Measurements from ENCODE around the gene ANKS1A. TPM values are rescaled to one million over a fixed set of nuclear protein-coding genes. Genes with fewer than 3 reads are reported as not detected.
A peak's percentile ranks its signal among the peaks of the same experiment; 100 is the strongest.
"Not testable (repeated sequence)": the region's sequence is repeated elsewhere in the genome, so short reads cannot be mapped to it uniquely, and the experiment has no call there.

Gene ANKS1A
- total RNA-seq, 2 donors from 2014 or later = 12.2 to 15.0 TPM

- no peaks in the 10 kb centered on the region for H3K4me1 Mint-ChIP-seq (ENCODE audit: low read depth in 2 of 2)
- no peaks in the 10 kb centered on the region for H3K27me3 Mint-ChIP-seq
- H3K4me3 Mint-ChIP-seq = no peak overlapping the region
- ATAC-seq (no peak), DNase-seq (ENCODE audit: low spot score) (no peak)
- H3K9me3 Mint-ChIP-seq = no peaks in the 10 kb centered on the region
- peaks cover 18% of the 10 kb centered on the region for H3K36me3 Mint-ChIP-seq
- H3K27ac Mint-ChIP-seq = no peak overlapping the region
These were observed 16.7 kb upstream of the ANKS1A start for GRCh38 chr6:34872332-34872731.

- ATAC-seq = no peak
- Mint-ChIP-seq H3K9me3 (no peaks in the 10 kb centered on the region), H3K4me3 (no peak overlapping the region), H3K36me3 (peaks cover 20% of the 10 kb centered on the region), H3K27ac (no peak overlapping the region), H3K4me1 (ENCODE audit: low read depth in 2 of 2) (peaks cover 5 to 6% of the 10 kb centered on the region in 2 donors), H3K27me3 (no peaks in the 10 kb centered on the region)
- DNase-seq (ENCODE audit: low spot score) = no peak
These were observed 13.5 kb upstream of the ANKS1A start for GRCh38 chr6:34875292-34876213.

GRCh38 chr6:34876472-34876871, 12.6 kb upstream of the ANKS1A start:
- H3K4me1 Mint-ChIP-seq (ENCODE audit: low read depth in 2 of 2) = peaks cover 5 to 6% of the 10 kb centered on the region in 2 donors
- H3K36me3 Mint-ChIP-seq = peaks cover 20% of the 10 kb centered on the region
- no peaks in the 10 kb centered on the region for H3K9me3 Mint-ChIP-seq
- no peak overlapping the region for H3K27ac Mint-ChIP-seq
- H3K27me3 Mint-ChIP-seq = no peaks in the 10 kb centered on the region
- ATAC-seq = no peak
- no peak overlapping the region for H3K4me3 Mint-ChIP-seq
- no peak for DNase-seq (ENCODE audit: low spot score)

GRCh38 chr6:34877259-34877658, 11.8 kb upstream of the ANKS1A start:
- peaks cover 20% of the 10 kb centered on the region for H3K36me3 Mint-ChIP-seq
- H3K27me3 Mint-ChIP-seq = no peaks in the 10 kb centered on the region
- no peaks in the 10 kb centered on the region for H3K9me3 Mint-ChIP-seq
- ATAC-seq (no peak), DNase-seq (ENCODE audit: low spot score) (no peak)
- peaks cover 5 to 6% of the 10 kb centered on the region in 2 donors for H3K4me1 Mint-ChIP-seq (ENCODE audit: low read depth in 2 of 2)
- H3K4me3 Mint-ChIP-seq = no peak overlapping the region
- H3K27ac Mint-ChIP-seq = peak overlapping the region in 1 of 2 donors; percentile 47

GRCh38 chr6:34877869-34878485, 11.1 kb upstream of the ANKS1A start:
- Mint-ChIP-seq H3K9me3 (no peaks in the 10 kb centered on the region), H3K27ac (peak overlapping the region in 1 of 2 donors; percentile 47), H3K36me3 (peaks cover 20% of the 10 kb centered on the region), H3K27me3 (no peaks in the 10 kb centered on the region), H3K4me1 (ENCODE audit: low read depth in 2 of 2) (peaks cover 5 to 6% of the 10 kb centered on the region in 2 donors), H3K4me3 (no peak overlapping the region)
- no peak for DNase-seq (ENCODE audit: low spot score)
- no peak for ATAC-seq

- peaks cover 24% of the 10 kb centered on the region for H3K36me3 Mint-ChIP-seq
These were observed 5.0 kb upstream of the ANKS1A start for GRCh38 chr6:34884073-34884472.

GRCh38 chr6:34884996-34885395, 4.1 kb upstream of the ANKS1A start:
- Mint-ChIP-seq H3K27me3 (no peaks in the 10 kb centered on the region), H3K4me1 (ENCODE audit: low read depth in 2 of 2) (peaks cover 28 to 31% of the 10 kb centered on the region in 2 donors), H3K9me3 (peaks cover 2% of the 10 kb centered on the region), H3K4me3 (peak overlapping the region; percentile 38), H3K27ac (peak overlapping the region; percentile 38 to 41), H3K36me3 (peaks cover 19% of the 10 kb centered on the region)
- ATAC-seq (no peak), DNase-seq (ENCODE audit: low spot score) (no peak)

More at GRCh38 chr6:34884073-34884472, 5.0 kb upstream of the ANKS1A start:
- not testable (repeated sequence) for H3K9me3 Mint-ChIP-seq; H3K27me3 Mint-ChIP-seq; DNase-seq (ENCODE audit: low spot score); ATAC-seq
- peak overlapping the region; percentile 18 for H3K4me3 Mint-ChIP-seq
- peak overlapping the region; percentile 2 to 12 for H3K27ac Mint-ChIP-seq
- H3K4me1 Mint-ChIP-seq (ENCODE audit: low read depth in 2 of 2) = peaks cover 32% of the 10 kb centered on the region in 2 donors

- Mint-ChIP-seq H3K4me3 (peak overlapping the region; percentile 38), H3K4me1 (ENCODE audit: low read depth in 2 of 2) (peaks cover 36 to 38% of the 10 kb centered on the region in 2 donors), H3K36me3 (peaks cover 17% of the 10 kb centered on the region), H3K27ac (peak overlapping the region; percentile 38 to 41)
- not testable (repeated sequence) for H3K27me3 Mint-ChIP-seq; H3K9me3 Mint-ChIP-seq; DNase-seq (ENCODE audit: low spot score); ATAC-seq
These were observed 3.2 kb upstream of the ANKS1A start for GRCh38 chr6:34885837-34886236.

GRCh38 chr6:34887753-34888513, 1.1 kb upstream of the ANKS1A start, which contains the start of gene TAF11:
Gene TAF11 (minus strand): TSS chr6:34888042. CDS start chr6:34887957, 85 bp downstream.
- Mint-ChIP-seq H3K36me3 (peaks cover 17% of the 10 kb centered on the region), H3K4me3 (peak within 1 kb of the TSS; percentile 100), H3K4me1 (ENCODE audit: low read depth in 2 of 2) (peaks cover 45% of the 10 kb centered on the region in 2 donors), H3K27me3 (no peaks in the 10 kb centered on the region), H3K27ac (peak within 1 kb of the TSS; percentile 98 to 100), H3K9me3 (peaks cover 2% of the 10 kb centered on the region)
- peak; percentile 89 to 93 for ATAC-seq
- peak; percentile 92 for DNase-seq (ENCODE audit: low spot score)

- peak overlapping the region; percentile 98 to 100 for H3K27ac Mint-ChIP-seq
- DNase-seq (ENCODE audit: low spot score) (no peak), ATAC-seq (no peak)
- peaks cover 43 to 45% of the 10 kb centered on the region in 2 donors for H3K4me1 Mint-ChIP-seq (ENCODE audit: low read depth in 2 of 2)
- peaks cover 16% of the 10 kb centered on the region for H3K36me3 Mint-ChIP-seq
- H3K4me3 Mint-ChIP-seq = peak overlapping the region; percentile 100
- peaks cover 2% of the 10 kb centered on the region for H3K9me3 Mint-ChIP-seq
- no peaks in the 10 kb centered on the region for H3K27me3 Mint-ChIP-seq
These were observed 570 bp upstream of the ANKS1A start for GRCh38 chr6:34888514-34888856.

- Mint-ChIP-seq H3K27me3 (no peaks in the 10 kb centered on the region), H3K4me3 (peak overlapping the region; percentile 100), H3K27ac (peak overlapping the region in 1 of 2 donors; percentile 83), H3K9me3 (no peaks in the 10 kb centered on the region), H3K36me3 (peaks cover 7% of the 10 kb centered on the region), H3K4me1 (ENCODE audit: low read depth in 2 of 2) (peaks cover 34 to 36% of the 10 kb centered on the region in 2 donors)
- DNase-seq (ENCODE audit: low spot score) (no peak), ATAC-seq (no peak)
These were observed 1.5 kb downstream of the ANKS1A start for GRCh38 chr6:34890533-34890925.

- no peak for DNase-seq (ENCODE audit: low spot score)
- no peak for ATAC-seq
- peaks cover 34 to 36% of the 10 kb centered on the region in 2 donors for H3K4me1 Mint-ChIP-seq (ENCODE audit: low read depth in 2 of 2)
- peak overlapping the region in 1 of 2 donors; percentile 83 for H3K27ac Mint-ChIP-seq
- H3K27me3 Mint-ChIP-seq = no peaks in the 10 kb centered on the region
- no peaks in the 10 kb centered on the region for H3K9me3 Mint-ChIP-seq
- H3K4me3 Mint-ChIP-seq = peak overlapping the region; percentile 100
- H3K36me3 Mint-ChIP-seq = peaks cover 7% of the 10 kb centered on the region
These were observed 2.2 kb downstream of the ANKS1A start for GRCh38 chr6:34891296-34891695.

- DNase-seq (ENCODE audit: low spot score) = no peak
- Mint-ChIP-seq H3K4me1 (ENCODE audit: low read depth in 2 of 2) (peaks cover 18% of the 10 kb centered on the region in 2 donors), H3K27ac (no peak overlapping the region), H3K4me3 (no peak overlapping the region), H3K36me3 (no peaks in the 10 kb centered on the region), H3K27me3 (no peaks in the 10 kb centered on the region), H3K9me3 (no peaks in the 10 kb centered on the region)
- ATAC-seq = no peak
These were observed 5.6 kb downstream of the ANKS1A start for GRCh38 chr6:34894693-34895092.

Data from natural killer cell treated with Interleukin-12 subunit alpha and Interleukin-12 subunit beta and Interleukin-15 and Interleukin-18, amount 100 ng/mL, for 72 hours (primary cell).